B cell (primary cell): Measurements from ENCODE around the gene NAPB. TPM values are rescaled to one million over a fixed set of nuclear protein-coding genes. Genes with fewer than 3 reads are reported as not detected.

ENCODE experiments used
- ATAC-seq: fragments of 200-7000 bp; cut with Tn5 transposase; one replicate; pipeline ENCODE4 v1.10.0; 2021; ENCODE audit warnings: low read depth, mild to moderate bottlenecking, moderate number of reproducible peaks, moderate library complexity
- CTCF ChIA-PET: fragments of 350-600 bp; sonication (Branson Sonifier 250); formaldehyde crosslinking; loops from one replicate; lab custom pipeline; 2021; ENCODE audit warnings: antibody characterized with exemption, inconsistent platforms; lab: Charles Lee
- POLR2A ChIA-PET: fragments of 350-600 bp; sonication (Branson Sonifier 250); formaldehyde crosslinking; loops from one replicate; lab custom pipeline; 2021; ENCODE audit warnings: antibody characterized with exemption; lab: Charles Lee
- DNase-seq: peaks from one replicate; pipeline ENCODE4 v3.0.0; 2013
- H2AFZ ChIP-seq: 2 replicates; pipeline ENCODE4 v1.6.1; 2012; ENCODE audit warnings: mild to moderate bottlenecking, low read depth, low read length; ENCODE audit not compliant: insufficient read depth, poor library complexity, severe bottlenecking
- H3K27ac ChIP-seq, 2 donors: 1 replicate in 1 of 2; 2 replicates in 1 of 2; pipeline ENCODE4 v1.5.1; 2012 to 2013; ENCODE audit warnings: low read length in 2 of 2, mild to moderate bottlenecking in 2 of 2, moderate library complexity in 1 of 2
- H3K27me3 ChIP-seq, 4 experiments: fragments of 200-600 bp in 1 of 4; sonication (generic) in 1 of 4; replicated peaks in 1 of 4; 1 replicate in 2 of 4; 2 replicates in 2 of 4; pipeline versions ENCODE4 v1.6.1 to v1.7.0; 2013 to 2016; ENCODE audit warnings: low read length in 3 of 4, mild to moderate bottlenecking in 2 of 4, mixed read lengths in 1 of 4, moderate library complexity in 1 of 4; ENCODE audit not compliant: insufficient read depth in 4 of 4, control insufficient read depth in 3 of 4; ENCODE audit errors: control extremely low read depth in 1 of 4
- H3K36me3 ChIP-seq, 2 experiments: replicated peaks in 1 of 2; 1 replicate in 1 of 2; 2 replicates in 1 of 2; pipeline versions ENCODE4 v1.6.1 to v1.7.1; 2013; ENCODE audit warnings: low read length in 1 of 2; ENCODE audit not compliant: insufficient read depth in 2 of 2, control insufficient read depth in 1 of 2; ENCODE audit errors: control extremely low read depth in 1 of 2, extremely low read depth in 1 of 2
- H3K4me1 ChIP-seq, 2 donors: fragments of 200-600 bp in 1 of 2; sonication (generic) in 1 of 2; 1 replicate in 1 of 2; 2 replicates in 1 of 2; pipeline versions ENCODE4 v1.5.1 to v1.6.1; 2013 to 2017; ENCODE audit warnings: low read length in 2 of 2; ENCODE audit not compliant: control insufficient read depth in 2 of 2, insufficient read depth in 2 of 2
- H3K4me2 ChIP-seq: replicated peaks from 2 replicates; pipeline ENCODE3; 2012; ENCODE audit warnings: mild to moderate bottlenecking, low read depth, low read length; ENCODE audit not compliant: poor library complexity, severe bottlenecking
- H3K4me3 ChIP-seq, 5 experiments: fragments of 200-600 bp in 1 of 5; sonication (generic) in 1 of 5; 1 replicate in 3 of 5; 2 replicates in 2 of 5; pipeline versions ENCODE4 v1.5.1 to v1.7.0; 2011 to 2016; ENCODE audit warnings: low read length in 4 of 5, mild to moderate bottlenecking in 4 of 5, low read depth in 2 of 5, control low read depth in 1 of 5, moderate library complexity in 1 of 5; ENCODE audit not compliant: insufficient read depth in 1 of 5; ENCODE audit errors: control extremely low read depth in 1 of 5, extremely low read depth in 1 of 5
- H3K79me2 ChIP-seq: fragments of 200-600 bp; sonication (generic); one replicate; pipeline ENCODE4 v1.6.0; 2016; ENCODE audit warnings: low read length; ENCODE audit not compliant: control insufficient read depth, insufficient read depth
- H3K9ac ChIP-seq: fragments of 200-600 bp; sonication (generic); 2 replicates; pipeline ENCODE4 v1.6.1; 2017; ENCODE audit warnings: mild to moderate bottlenecking, low read length, moderate library complexity
- H3K9me3 ChIP-seq, 3 donors: one replicate each; pipeline versions ENCODE4 v1.6.1 to v1.7.1; 2013; ENCODE audit warnings: low read length in 2 of 3; ENCODE audit not compliant: control insufficient read depth in 2 of 3, insufficient read depth in 1 of 3; ENCODE audit errors: control extremely low read depth in 1 of 3
- H4K20me1 ChIP-seq: 2 replicates; pipeline ENCODE4 v1.6.0; 2012; ENCODE audit warnings: mild to moderate bottlenecking, low read length; ENCODE audit not compliant: insufficient read depth, control insufficient read depth, poor library complexity, severe bottlenecking
- H3K27ac Mint-ChIP-seq: one replicate; pipeline ENCODE4 v1.8.0; 2021; ENCODE audit warnings: mixed read lengths
- H3K27me3 Mint-ChIP-seq: one replicate; pipeline ENCODE4 v1.8.0; 2021; ENCODE audit warnings: mixed read lengths
- H3K4me1 Mint-ChIP-seq: one replicate; pipeline ENCODE4 v1.8.0; 2021; ENCODE audit warnings: mixed read lengths
- H3K4me3 Mint-ChIP-seq: one replicate; pipeline ENCODE4 v1.8.0; 2021; ENCODE audit warnings: mixed read lengths
- H3K9me3 Mint-ChIP-seq: one replicate; pipeline ENCODE4 v1.8.0; 2022; ENCODE audit warnings: mixed read lengths; ENCODE audit not compliant: insufficient read depth
- CTCF ChIP-seq: fragments of 200-600 bp; IDR thresholded peaks from one replicate; pipeline ENCODE4 v1.8.0; 2022; ENCODE audit warnings: antibody characterized with exemption, mild to moderate bottlenecking
- EZH2 ChIP-seq: IDR thresholded peaks from 2 replicates; pipeline ENCODE4 v1.6.1; 2012; ENCODE audit warnings: borderline replicate concordance, low read depth, mild to moderate bottlenecking, moderate library complexity, low read length; ENCODE audit not compliant: insufficient read depth, poor library complexity, severe bottlenecking
- WGBS: methylation state at CpG from one replicate; pipeline ENCODE4 v1.1.5; 2013; ENCODE audit warnings: missing lambda C conversion rate; ENCODE audit not compliant: insufficient coverage; 5-methylcytosine and 5-hydroxymethylcytosine counted together
- intact Hi-C: fragments of 100-400 bp; cut with micrococcal nuclease; formaldehyde crosslinking; loops from one replicate; pipeline ENCODE4 v1.10.0; 2022
- polyA plus RNA-seq: library from polyadenylated mRNA; depleted of rRNA; stranded (reverse); fragments of >200 nt; gene quantifications from 2 replicates; pipeline ENCODE4 v1.2.3, GENCODE V29; 2012
- total RNA-seq, 2 donors: library from RNA; stranded (reverse); fragments of 120-200 nt in 1 of 2; gene quantifications; 1 replicate in 1 of 2; 2 replicates in 1 of 2; pipeline versions ENCODE4 v1.2.3 to v1.2.4, GENCODE V29; 2013 to 2022

NAPB gene
- total and polyA plus RNA-seq, 2 donors (not counting 1 experiment from before 2014, with no cell fraction given): 4.1 to 13.0 TPM

- no peak overlapping the region for H3K4me2 ChIP-seq
- no peaks in the 10 kb centered on the region for H3K27me3 ChIP-seq
- no peak overlapping the region for H3K27ac Mint-ChIP-seq
- CTCF ChIA-PET: interaction anchor here (1.8 kb wide), 1 partner anchor 9 kb away, joined by 6 read pairs; no protein-coding TSS in a partner anchor
- no peak overlapping the region for H3K4me3 Mint-ChIP-seq
- H3K4me1 ChIP-seq: no peaks in the 10 kb centered on the region
- no peak overlapping the region for H2AFZ ChIP-seq
- intact Hi-C loops: no loop called here
- H3K27me3 Mint-ChIP-seq: peaks cover 18% of the 10 kb centered on the region
- H3K79me2 ChIP-seq: no peaks in the 10 kb centered on the region
- 89% methylated on average over 7 of the region's 11 CpGs for WGBS
- DNase-seq (no peak), ATAC-seq (no peak)
- H3K9me3 Mint-ChIP-seq: no peaks in the 10 kb centered on the region
- H3K4me3 ChIP-seq: no peak overlapping the region
- no peaks in the 10 kb centered on the region for H3K9me3 ChIP-seq
- H3K9ac ChIP-seq: no peak overlapping the region
- no peaks in the 10 kb centered on the region for H4K20me1 ChIP-seq
- POLR2A ChIA-PET: no interaction called here
- no peaks in the 10 kb centered on the region for H3K4me1 Mint-ChIP-seq
- no peak overlapping the region for H3K27ac ChIP-seq
- H3K36me3 ChIP-seq: no peaks in the 10 kb centered on the region
- TF ChIP-seq CTCF (no peak), EZH2 (no peak)
These were observed 14.6 kb upstream of the NAPB start for GRCh38 chr20:23435626-23436539.
